Calu3 (cell line): ENCODE data around the gene PDE6B. TPM values are rescaled to one million over a fixed set of nuclear protein-coding genes. Genes with fewer than 3 reads are reported as not detected.

Experiments used
- BruUV-seq: library from RNA; stranded (reverse); fragments of 400-500 nt; replicated peaks from 2 replicates; lab custom pipeline; 2021; lab: Mats Ljungman, UMichigan
- CTCF ChIA-PET: fragments of 300-600 bp; sonication (Branson Sonifier 250); formaldehyde crosslinking; loops from one replicate; lab custom pipeline; 2022; ENCODE audit warnings: antibody characterized with exemption; lab: Charles Lee
- DNase-seq: peaks from one replicate; pipeline ENCODE4 v3.0.0; 2022
- H3K27ac Mint-ChIP-seq: one replicate; pipeline ENCODE4 v1.8.0; 2022; ENCODE audit warnings: mixed read lengths; ENCODE audit not compliant: unreplicated experiment
- H3K27me3 Mint-ChIP-seq: one replicate; pipeline ENCODE4 v1.8.0; 2022; ENCODE audit warnings: mixed read lengths; ENCODE audit not compliant: unreplicated experiment
- H3K36me3 Mint-ChIP-seq: one replicate; pipeline ENCODE4 v1.8.0; 2022; ENCODE audit warnings: mild to moderate bottlenecking, moderate library complexity, mixed read lengths; ENCODE audit not compliant: insufficient read depth, unreplicated experiment
- H3K4me1 Mint-ChIP-seq: one replicate; pipeline ENCODE4 v1.8.0; 2022; ENCODE audit warnings: mild to moderate bottlenecking, low read depth, mixed read lengths; ENCODE audit not compliant: unreplicated experiment
- H3K4me3 Mint-ChIP-seq: one replicate; pipeline ENCODE4 v1.8.0; 2022; ENCODE audit warnings: mild to moderate bottlenecking, low read depth, moderate library complexity, mixed read lengths; ENCODE audit not compliant: unreplicated experiment
- H3K9me3 Mint-ChIP-seq: one replicate; pipeline ENCODE4 v1.8.0; 2022; ENCODE audit warnings: low read depth, mixed read lengths; ENCODE audit not compliant: unreplicated experiment
- intact Hi-C: fragments of 100-400 bp; cut with micrococcal nuclease; formaldehyde crosslinking; loops from one replicate; pipeline ENCODE4 v1.10.0; 2022; ENCODE audit not compliant: unreplicated experiment
- total RNA-seq: library from RNA; stranded (reverse); gene quantifications from 2 replicates; pipeline ENCODE4 v1.2.3, GENCODE V29; 2022
- TF ChIP-seq, protein P1 (sequence below): fragments of 200-600 bp; IDR thresholded peaks from one replicate; pipeline ENCODE4 v1.8.0; 2022; ENCODE audit warnings: antibody characterized with exemption; ENCODE audit not compliant: unreplicated experiment

Gene PDE6B
- total RNA-seq, 1 experiment from 2014 or later = not detected

DNA sequence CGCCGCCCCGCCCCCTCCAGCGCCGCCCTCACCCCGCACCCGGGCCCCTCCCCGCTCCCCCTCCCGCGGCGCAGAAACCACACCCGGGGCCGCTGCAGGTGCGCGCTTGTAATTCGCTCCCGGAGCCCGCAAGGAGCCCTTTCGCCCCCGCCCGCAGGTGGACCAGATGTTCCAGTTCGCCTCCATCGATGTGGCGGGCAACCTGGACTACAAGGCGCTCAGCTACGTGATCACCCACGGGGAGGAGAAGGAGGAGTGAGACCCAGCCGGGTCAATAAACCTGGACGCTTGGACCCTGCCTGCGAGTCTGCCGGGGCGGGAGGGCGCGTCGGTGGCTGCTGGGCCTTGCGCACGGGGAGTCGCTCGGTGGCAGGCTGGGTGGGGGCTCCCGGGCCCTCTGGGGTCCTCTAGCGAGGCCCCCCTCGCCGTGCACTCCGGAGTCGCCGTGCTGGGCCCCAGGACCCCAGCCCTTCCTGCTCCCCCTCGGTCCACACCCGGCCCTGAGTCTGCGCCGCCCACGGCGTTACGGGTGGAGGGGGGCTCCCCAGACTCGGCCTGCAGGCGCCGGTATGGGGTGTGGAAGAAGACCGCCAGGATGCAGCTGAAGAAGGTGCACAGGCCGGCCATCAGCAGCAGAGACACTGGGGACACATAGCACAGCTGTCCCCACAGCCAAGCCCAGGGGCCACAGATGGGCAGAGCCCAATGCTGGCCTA, 56.5 kb downstream of the PDE6B start:
- H3K4me3 Mint-ChIP-seq = peak overlapping the region; percentile 56
- CTCF ChIA-PET = no interaction called here
- DNase-seq = peak; percentile 58
- no TSS peak for BruUV-seq
- H3K9me3 Mint-ChIP-seq = no peaks in the 10 kb centered on the region
- H3K27me3 Mint-ChIP-seq = no peaks in the 10 kb centered on the region
- no peak overlapping the region for H3K27ac Mint-ChIP-seq
- intact Hi-C loops = no loop called here
- peaks cover 36% of the 10 kb centered on the region for H3K36me3 Mint-ChIP-seq
- peaks cover 9% of the 10 kb centered on the region for H3K4me1 Mint-ChIP-seq
- TF ChIP-seq, protein P1, sequence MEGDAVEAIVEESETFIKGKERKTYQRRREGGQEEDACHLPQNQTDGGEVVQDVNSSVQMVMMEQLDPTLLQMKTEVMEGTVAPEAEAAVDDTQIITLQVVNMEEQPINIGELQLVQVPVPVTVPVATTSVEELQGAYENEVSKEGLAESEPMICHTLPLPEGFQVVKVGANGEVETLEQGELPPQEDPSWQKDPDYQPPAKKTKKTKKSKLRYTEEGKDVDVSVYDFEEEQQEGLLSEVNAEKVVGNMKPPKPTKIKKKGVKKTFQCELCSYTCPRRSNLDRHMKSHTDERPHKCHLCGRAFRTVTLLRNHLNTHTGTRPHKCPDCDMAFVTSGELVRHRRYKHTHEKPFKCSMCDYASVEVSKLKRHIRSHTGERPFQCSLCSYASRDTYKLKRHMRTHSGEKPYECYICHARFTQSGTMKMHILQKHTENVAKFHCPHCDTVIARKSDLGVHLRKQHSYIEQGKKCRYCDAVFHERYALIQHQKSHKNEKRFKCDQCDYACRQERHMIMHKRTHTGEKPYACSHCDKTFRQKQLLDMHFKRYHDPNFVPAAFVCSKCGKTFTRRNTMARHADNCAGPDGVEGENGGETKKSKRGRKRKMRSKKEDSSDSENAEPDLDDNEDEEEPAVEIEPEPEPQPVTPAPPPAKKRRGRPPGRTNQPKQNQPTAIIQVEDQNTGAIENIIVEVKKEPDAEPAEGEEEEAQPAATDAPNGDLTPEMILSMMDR = no peak

DNA sequence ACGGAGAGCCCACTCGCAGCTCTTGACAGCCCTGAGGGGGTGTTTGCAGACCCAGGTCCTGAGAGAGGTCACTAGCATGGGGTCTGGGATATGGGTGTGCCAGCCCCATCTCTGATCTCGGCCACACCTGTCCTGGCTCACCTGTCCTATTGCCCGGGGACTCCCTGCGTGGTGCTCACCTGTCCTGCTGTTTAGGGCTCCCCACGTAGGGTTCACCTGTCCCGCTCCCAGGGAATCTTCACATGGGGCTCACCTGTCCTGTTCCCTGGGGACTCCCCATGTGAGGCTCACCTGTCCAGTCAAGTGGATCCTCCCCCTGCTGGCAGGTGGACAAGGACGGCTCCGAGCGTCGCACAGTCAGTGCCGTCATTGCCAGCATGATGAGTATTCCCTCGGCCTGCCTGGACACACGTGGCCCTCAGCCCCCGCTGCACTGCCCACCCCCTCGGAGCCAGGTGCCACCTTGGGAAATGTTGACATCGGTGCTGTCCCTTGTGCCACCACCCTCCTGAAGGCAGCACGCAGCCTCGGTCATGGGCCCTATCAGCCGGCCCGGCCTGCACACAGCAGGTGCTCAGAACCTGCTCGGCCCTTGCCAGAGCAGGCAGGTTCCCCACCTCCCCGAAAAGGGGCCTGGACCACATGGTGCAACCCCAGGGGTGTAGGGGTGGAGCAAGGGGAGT, 57.3 kb downstream of the PDE6B start:
- H3K27ac Mint-ChIP-seq = no peak overlapping the region
- H3K36me3 Mint-ChIP-seq = peaks cover 30% of the 10 kb centered on the region
- no peaks in the 10 kb centered on the region for H3K27me3 Mint-ChIP-seq
- H3K9me3 Mint-ChIP-seq = no peaks in the 10 kb centered on the region
- intact Hi-C loops = no loop called here
- no peak for DNase-seq
- CTCF ChIA-PET = no interaction called here
- TF ChIP-seq, protein P1 = no peak
- H3K4me1 Mint-ChIP-seq = peaks cover 9% of the 10 kb centered on the region
- no peak overlapping the region for H3K4me3 Mint-ChIP-seq
- BruUV-seq = no TSS peak

DNA sequence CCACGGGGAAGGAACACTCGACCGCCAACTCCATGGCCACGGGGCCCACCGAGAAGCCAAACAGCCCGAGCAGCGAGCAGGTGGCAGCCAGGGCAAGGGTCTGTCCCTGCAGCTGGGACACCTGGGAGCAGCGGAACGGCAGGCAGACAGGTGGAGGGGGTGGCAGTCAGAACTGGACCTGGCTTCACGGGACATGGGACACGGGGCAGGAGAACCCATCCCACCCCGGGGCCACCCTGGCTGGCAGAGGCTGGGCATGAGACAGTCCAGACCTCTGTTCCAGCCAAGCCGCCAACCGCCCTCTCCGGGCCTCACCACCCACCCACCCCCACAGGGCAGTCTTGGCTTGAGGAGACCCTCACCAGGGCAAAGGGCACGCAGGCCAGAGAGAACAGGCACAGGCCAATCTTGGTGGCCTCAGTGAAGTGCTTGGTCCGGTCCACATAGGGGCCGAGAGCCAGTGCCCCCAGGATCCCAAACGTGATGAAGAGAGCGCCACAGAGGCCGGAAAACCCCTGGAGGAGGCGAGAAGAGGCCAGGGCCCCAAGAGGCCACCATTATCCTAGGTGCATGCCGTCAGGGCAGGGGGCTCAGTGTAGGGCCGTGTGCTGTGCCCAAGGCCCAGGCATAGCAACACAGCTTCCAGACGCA, 58.0 kb downstream of the PDE6B start:
- no peak overlapping the region for H3K27ac Mint-ChIP-seq
- no peak overlapping the region for H3K4me3 Mint-ChIP-seq
- BruUV-seq = no TSS peak
- TF ChIP-seq, protein P1 = no peak
- H3K4me1 Mint-ChIP-seq = peaks cover 7% of the 10 kb centered on the region
- CTCF ChIA-PET = no interaction called here
- peaks cover 22% of the 10 kb centered on the region for H3K36me3 Mint-ChIP-seq
- no peaks in the 10 kb centered on the region for H3K9me3 Mint-ChIP-seq
- intact Hi-C loops = no loop called here
- no peak for DNase-seq
- H3K27me3 Mint-ChIP-seq = no peaks in the 10 kb centered on the region

DNA sequence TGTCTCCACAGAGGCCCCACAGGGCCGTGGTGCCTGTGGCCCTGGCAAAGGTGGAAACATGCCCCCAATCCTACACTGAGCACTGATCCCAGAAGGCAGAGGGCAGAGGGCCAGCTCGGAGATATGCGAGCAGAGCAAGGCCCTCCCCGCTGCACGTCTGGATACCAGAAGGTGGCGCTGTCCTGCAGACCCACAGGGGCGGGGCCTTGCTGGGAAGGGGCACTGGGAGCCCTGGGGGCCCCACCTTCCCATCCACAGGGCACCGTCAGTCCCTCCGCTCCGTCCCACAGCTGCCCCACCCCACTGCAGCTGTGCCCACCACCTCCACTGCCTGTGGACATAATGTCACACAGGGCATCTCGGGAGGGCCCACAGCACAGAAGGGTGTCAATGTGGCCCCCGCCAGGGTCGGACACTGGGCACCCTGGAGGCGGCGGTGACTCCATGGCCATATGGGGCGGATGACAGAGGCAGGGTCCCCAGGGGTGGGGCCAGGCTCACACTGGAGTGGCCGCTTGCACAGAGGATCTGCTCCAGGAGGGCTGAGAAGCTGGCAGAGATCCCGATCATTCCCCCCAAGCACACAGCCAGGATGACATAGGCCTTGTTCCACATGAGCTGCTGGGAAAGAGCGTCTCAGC, 58.7 kb downstream of the PDE6B start:
- peaks cover 7% of the 10 kb centered on the region for H3K4me1 Mint-ChIP-seq

More for the DNA sequence above, 58.7 kb downstream of the PDE6B start:
- Mint-ChIP-seq H3K27me3 (no peaks in the 10 kb centered on the region), H3K4me3 (no peak overlapping the region), H3K27ac (no peak overlapping the region), H3K9me3 (no peaks in the 10 kb centered on the region), H3K36me3 (peaks cover 18% of the 10 kb centered on the region)
- BruUV-seq = no TSS peak
- CTCF ChIA-PET = no interaction called here
- TF ChIP-seq, protein P1 = peak; percentile 32
- intact Hi-C loops = no loop called here
- peak; percentile 32 for DNase-seq
